Measurements from ENCODE around the gene SHISAL2A. TPM values are rescaled to one million over a fixed set of nuclear protein-coding genes. Genes with fewer than 3 reads are reported as not detected.
A peak's percentile ranks its signal among the peaks of the same experiment; 100 is the strongest.
"Not testable (repeated sequence)": the region's sequence is repeated elsewhere in the genome, so short reads cannot be mapped to it uniquely, and the experiment has no call there.

SHISAL2A gene
- total and polyA plus RNA-seq, 8 donors, result 0.48 to 1.6 (median 0.69) TPM; not detected in 1

GRCh38 chr1:52683367-52683940, 50.5 kb downstream of the SHISAL2A start:
- ATAC-seq (no peak), DNase-seq (no peak)
- Histone ChIP-seq H3K9me3 (no peaks in the 10 kb centered on the region), H3K27me3 (no peaks in the 10 kb centered on the region), H3K36me3 (peaks cover 0 to 31% of the 10 kb centered on the region in 2 donors), H3K27ac (no peak overlapping the region), H3K4me3 (no peak overlapping the region), H3K4me1 (peaks cover 0 to 5% of the 10 kb centered on the region in 2 donors)
- TF ChIP-seq CTCF (IDR thresholded peaks at IDR 0.05), result no peak
- intact Hi-C loops (cut with DNase I), result no loop called here

DNA sequence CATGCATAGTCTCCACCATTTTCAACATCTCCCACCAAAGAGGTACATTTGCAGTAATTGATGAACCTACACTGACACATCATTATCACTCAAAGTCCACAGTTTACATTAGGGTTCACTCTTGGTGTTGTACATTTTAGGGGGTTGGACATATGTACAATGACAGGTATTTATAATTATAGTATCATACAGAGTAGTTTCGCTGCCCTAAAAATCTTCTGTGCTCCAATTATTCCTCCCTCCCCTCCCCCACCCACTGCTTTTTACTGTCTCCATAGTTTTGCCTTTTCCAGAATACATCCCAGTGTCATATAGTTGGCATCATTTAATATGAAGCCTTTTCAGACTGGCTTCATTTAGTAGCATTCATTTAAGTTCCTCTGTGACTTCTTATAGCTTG, 51.6 kb downstream of the SHISAL2A start:
- intact Hi-C loops (cut with DNase I), result no loop called here
- no peak for ATAC-seq
- TF ChIP-seq CTCF (IDR thresholded peaks at IDR 0.05), result no peak
- DNase-seq, result no peak
- Histone ChIP-seq H3K9me3 (no peaks in the 10 kb centered on the region), H3K36me3 (peaks cover 0 to 40% of the 10 kb centered on the region in 2 donors), H3K27me3 (no peaks in the 10 kb centered on the region), H3K4me1 (peaks cover 0 to 5% of the 10 kb centered on the region in 2 donors), H3K4me3 (no peak overlapping the region), H3K27ac (no peak overlapping the region)

- peak; percentile 58 for TF ChIP-seq CTCF (IDR thresholded peaks at IDR 0.05)
- H3K4me1 ChIP-seq; H3K4me3 ChIP-seq; H3K27ac ChIP-seq; H3K27me3 ChIP-seq; intact Hi-C loops (cut with DNase I); H3K9me3 ChIP-seq: not testable (repeated sequence)
- DNase-seq (peak in 3 of 4 donors; percentile 70 to 84 (median 73)), ATAC-seq (peak; percentile 98)
- peaks cover 0 to 58% of the 10 kb centered on the region in 2 donors for H3K36me3 ChIP-seq
Measured at GRCh38 chr1:52686261-52686751, 53.3 kb downstream of the SHISAL2A start.

DNA sequence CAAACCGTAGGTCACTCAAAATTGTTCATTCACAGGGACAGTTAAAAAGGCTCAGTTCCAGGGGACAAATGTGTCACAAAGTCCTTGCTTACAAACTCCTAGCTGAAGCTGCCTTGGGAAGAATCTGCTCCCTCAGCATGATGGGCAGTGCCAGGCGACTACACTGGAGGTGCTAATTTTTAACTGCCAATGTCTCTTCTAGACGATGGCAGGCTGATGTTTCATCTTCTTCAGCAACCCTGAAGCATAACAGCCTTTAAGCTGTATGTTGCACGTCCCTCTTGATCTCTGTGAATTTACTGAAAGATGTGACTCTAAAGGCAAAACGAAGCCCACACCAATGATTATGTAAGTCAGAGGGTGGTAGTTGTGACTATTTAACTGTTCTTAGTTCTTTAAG, 53.9 kb downstream of the SHISAL2A start:
- ATAC-seq (no peak), DNase-seq (no peak)
- peaks cover 0 to 5% of the 10 kb centered on the region in 2 donors for H3K4me1 ChIP-seq
- H3K9me3 ChIP-seq, result no peaks in the 10 kb centered on the region
- no peak overlapping the region for H3K4me3 ChIP-seq
- H3K27me3 ChIP-seq, result no peaks in the 10 kb centered on the region
- intact Hi-C loops (cut with DNase I), result no loop called here
- no peak overlapping the region for H3K27ac ChIP-seq
- no peak for TF ChIP-seq CTCF (IDR thresholded peaks at IDR 0.05)
- H3K36me3 ChIP-seq, result peaks cover 0 to 63% of the 10 kb centered on the region in 2 donors

DNA sequence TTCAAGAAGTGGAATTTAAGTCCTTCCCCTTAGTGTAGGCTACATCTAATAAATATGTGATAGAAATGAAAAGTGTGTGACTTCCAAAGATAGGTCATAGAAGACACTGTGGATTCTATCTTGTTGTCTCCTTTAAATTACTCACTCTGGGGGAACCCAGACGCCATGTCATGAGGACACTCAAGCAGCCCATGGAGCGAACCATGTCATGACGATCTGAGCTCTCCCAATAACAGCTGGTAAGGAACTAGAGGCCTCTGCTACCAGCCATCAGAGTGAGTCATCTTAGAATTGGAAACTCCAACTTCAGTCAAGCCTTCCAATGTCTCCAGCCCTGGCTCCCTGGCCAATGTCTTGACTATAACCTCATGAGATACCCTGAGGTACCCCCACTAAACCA, 58.9 kb downstream of the SHISAL2A start:
- Histone ChIP-seq H3K36me3 (peaks cover 0 to 62% of the 10 kb centered on the region in 2 donors), H3K9me3 (no peaks in the 10 kb centered on the region), H3K4me3 (no peak overlapping the region), H3K27ac (no peak overlapping the region), H3K27me3 (no peaks in the 10 kb centered on the region), H3K4me1 (peaks cover 0 to 6% of the 10 kb centered on the region in 2 donors)
- DNase-seq, result no peak
- intact Hi-C loops (cut with DNase I), result no loop called here
- no peak for TF ChIP-seq CTCF (IDR thresholded peaks at IDR 0.05)
- no peak for ATAC-seq
